ENCODE results near the gene MYBPC2.
A peak's percentile ranks its signal among the peaks of the same experiment; 100 is the strongest.

Gene MYBPC2

DNA sequence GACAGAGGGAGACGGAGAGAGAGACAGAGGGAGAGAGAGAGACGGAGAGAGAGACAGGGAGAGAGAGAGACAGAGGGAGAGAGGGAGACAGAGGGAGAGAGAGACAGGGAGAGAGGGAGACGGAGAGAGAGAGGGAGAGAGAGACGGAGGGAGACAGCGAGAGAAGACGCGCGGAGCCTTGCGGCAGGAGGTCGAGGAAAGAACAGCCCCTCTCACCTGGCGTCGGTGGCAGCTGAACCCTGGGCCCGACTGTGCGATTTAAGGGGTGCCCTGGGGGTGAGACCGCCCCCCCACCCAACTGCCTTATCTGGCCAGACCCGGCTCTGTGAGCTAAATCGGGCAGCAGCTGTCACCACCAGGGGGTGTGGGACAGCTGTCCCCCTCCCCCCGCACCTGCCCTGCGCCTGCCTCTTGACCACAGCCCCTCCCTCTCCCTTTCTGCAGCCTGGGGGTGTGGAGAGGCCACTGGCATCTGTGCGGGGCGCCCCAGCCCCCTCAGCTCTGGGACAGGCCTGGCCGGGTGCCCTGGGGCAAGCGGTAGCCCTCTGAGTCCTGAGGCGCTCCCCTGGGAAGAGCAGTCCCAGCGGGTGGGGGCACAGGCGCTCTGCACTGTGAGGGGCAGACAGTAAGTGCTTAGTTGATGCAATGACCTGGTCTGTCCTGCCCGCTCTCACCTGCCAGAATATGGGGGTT lies 67.5 kb downstream of the MYBPC2 start:
- in situ Hi-C loops (cut with HindIII; ENCODE audit: low sequenced_read_pairs), result no loop called here
- TF ChIP-seq CTCF (IDR thresholded peaks at IDR 0.05; ENCODE audit: low read depth, low read length), result peak; percentile 24

DNA sequence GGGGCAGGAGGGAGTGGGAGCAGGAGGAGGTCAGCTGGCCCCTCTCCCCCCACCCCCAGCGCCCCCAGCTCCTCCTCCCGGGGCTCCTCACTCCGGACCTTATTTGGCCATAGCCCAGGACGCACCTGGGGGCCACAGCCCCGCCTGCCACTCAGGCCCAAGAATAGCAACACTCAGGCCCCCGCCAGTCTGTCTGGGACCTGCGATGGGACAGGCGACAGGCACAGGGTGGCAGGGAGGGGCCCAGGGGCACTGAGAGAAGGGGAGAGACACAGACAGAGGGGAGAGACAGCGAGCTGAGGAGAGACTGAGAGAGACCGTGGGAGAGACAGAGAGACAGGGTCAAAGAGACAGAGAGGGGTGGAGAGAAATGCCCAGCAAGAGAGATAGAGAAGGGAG lies 68.1 kb downstream of the MYBPC2 start:
- H3K4me3 ChIP-seq (ENCODE audit: low read depth, low read length), result no peak overlapping the region
- in situ Hi-C loops (cut with HindIII; ENCODE audit: low sequenced_read_pairs), result no loop called here
- TF ChIP-seq CTCF (IDR thresholded peaks at IDR 0.05; ENCODE audit: low read depth, low read length), result no peak
- DNase-seq (ENCODE audit: low read depth, low spot score), result no peak

More for the DNA sequence above, 67.5 kb downstream of the MYBPC2 start:
- no peak overlapping the region for H3K4me3 ChIP-seq (ENCODE audit: low read depth, low read length)
- DNase-seq (ENCODE audit: low read depth, low spot score), result no peak

DNA sequence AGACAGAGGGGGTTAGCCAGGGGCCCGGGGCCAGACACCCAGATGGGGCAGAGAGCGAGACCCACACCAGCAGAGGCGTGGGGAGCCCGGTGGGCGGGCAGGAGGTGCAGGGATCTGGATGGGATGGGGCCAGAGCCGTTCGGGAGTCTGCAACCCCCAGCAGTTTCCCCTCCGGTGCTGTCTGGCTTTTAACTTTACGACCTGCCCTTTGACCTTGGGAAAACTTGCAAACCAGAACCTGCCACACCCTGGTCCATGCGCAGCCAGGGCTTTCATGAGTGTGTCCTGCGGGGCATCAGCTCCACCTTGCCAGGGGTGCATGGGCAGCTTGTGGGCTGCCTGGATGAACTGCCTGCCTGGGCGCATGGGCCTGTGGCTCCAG lies 68.5 kb downstream of the MYBPC2 start:
- TF ChIP-seq CTCF (IDR thresholded peaks at IDR 0.05; ENCODE audit: low read depth, low read length), result no peak
- no peak overlapping the region for H3K4me3 ChIP-seq (ENCODE audit: low read depth, low read length)
- DNase-seq (ENCODE audit: low read depth, low spot score), result no peak
- in situ Hi-C loops (cut with HindIII; ENCODE audit: low sequenced_read_pairs), result no loop called here

DNA sequence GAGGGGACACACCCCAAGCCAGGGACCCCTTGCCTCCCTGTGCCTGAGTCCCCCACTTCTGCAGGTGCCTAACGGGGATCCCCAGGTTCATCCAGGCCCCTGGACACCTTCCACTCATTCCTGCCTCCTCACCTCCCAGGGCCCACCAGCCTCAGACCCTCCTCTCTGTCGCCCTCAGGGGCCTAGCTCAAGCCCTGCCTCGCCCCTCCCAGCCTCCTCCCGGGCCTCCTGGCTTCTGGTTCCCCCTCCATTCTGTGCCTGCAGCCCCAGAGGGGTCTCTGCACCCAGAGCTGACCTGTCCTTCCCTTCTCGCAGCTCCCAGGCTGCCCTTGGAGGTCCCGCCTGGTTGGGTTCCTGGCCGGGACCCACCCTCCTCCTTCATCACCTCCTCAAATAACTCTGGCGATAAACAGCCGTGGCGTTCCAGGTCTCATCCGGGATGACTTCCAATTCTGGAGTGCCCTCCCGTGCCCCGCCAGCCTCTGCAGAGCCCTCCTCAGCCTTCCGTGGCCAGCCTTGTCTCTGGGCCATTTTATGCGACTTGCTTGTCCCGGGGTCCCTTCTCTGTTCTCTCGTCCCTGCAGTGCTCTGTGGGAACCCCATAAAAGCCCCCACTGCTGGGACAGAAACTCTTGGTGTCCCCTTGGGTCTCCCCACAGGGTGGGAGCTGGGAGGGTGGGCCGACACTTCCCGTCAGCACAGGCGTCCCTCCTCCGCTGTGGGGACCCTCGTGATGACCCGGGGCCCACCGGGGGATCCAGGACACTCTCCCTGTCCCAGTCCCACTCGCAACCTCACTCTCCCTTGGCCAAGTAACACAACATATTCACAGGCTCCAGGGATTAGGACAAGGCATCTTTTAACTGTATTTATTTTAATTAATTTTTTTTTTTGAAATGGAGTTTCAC lies 69.1 kb downstream of the MYBPC2 start:
- no peak overlapping the region for H3K4me3 ChIP-seq (ENCODE audit: low read depth, low read length)
- in situ Hi-C loops (cut with HindIII; ENCODE audit: low sequenced_read_pairs), result no loop called here
- no peak for TF ChIP-seq CTCF (IDR thresholded peaks at IDR 0.05; ENCODE audit: low read depth, low read length)
- DNase-seq (ENCODE audit: low read depth, low spot score), result no peak

DNA sequence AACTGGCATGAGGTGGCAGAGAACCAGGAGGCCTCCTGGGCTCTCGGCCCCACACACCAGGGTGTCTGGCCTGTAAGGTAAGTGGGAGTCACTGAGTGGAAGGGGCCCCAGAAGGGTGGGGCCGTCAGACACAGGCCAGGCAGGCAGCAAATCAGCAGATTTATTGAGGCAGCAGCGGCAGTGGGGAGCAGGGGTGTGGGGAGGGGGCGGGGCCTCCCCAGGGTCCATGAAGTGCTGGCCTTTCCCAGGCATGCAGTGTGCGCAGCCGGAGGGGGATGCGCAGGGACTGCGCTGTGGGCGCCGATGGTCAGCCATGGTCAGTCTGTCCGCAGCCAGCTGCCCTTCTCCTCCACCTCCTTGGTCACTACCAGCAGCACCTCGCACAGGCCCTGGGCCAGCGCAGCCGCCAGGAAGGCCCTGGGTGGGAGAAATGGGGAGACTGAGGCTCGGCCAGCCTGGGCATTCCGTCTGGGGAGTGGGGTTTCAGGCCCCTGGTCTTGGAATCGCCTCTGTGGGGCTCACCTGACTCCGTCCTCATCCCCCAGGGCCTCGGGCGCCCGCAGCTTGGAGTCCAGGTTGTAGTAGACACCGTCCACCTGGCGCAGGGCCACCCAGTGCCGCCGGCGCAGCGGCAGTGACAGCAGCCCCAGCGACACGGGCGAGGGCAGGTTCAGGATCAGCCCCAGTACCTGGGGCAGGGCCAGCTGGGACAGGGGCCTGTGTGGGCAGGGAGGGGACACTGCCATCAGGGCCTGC lies 73.3 kb downstream of the MYBPC2 start:
- no peak overlapping the region for H3K4me3 ChIP-seq (ENCODE audit: low read depth, low read length)

More for the DNA sequence above, 73.3 kb downstream of the MYBPC2 start:
- no peak for TF ChIP-seq CTCF (IDR thresholded peaks at IDR 0.05; ENCODE audit: low read depth, low read length)
- no peak for DNase-seq (ENCODE audit: low read depth, low spot score)
- in situ Hi-C loops (cut with HindIII; ENCODE audit: low sequenced_read_pairs), result no loop called here
